ENCODE data around the gene CHMP3.

Gene CHMP3

GRCh38 chr2:86566158-86566820 is 3.0 kb upstream of the CHMP3 start:
- Histone ChIP-seq H3K36me3 (ENCODE audit: low read length) (no peaks in the 10 kb centered on the region), H4K20me1 (ENCODE audit: low read depth, low read length) (no peaks in the 10 kb centered on the region), H3K4me2 (ENCODE audit: low read depth, low read length, poor library complexity, severe bottlenecking) (no peak overlapping the region), H3K9ac (ENCODE audit: low read length) (no peak overlapping the region), H3K4me3 (ENCODE audit: insufficient read depth, low read length, poor library complexity, severe bottlenecking) (no peak overlapping the region), H3K27me3 (ENCODE audit: low read length) (no peaks in the 10 kb centered on the region), H2AFZ (ENCODE audit: low read depth, low read length, severe bottlenecking) (no peak overlapping the region), H3K27ac (ENCODE audit: low read depth, low read length) (no peak overlapping the region), H3F3A (ENCODE audit: insufficient read depth) (no peaks in the 10 kb centered on the region), H3K9me3 (ENCODE audit: insufficient read depth, low read length) (no peaks in the 10 kb centered on the region), H3K9me2 (replicated peaks; ENCODE audit: insufficient read depth, low read length) (no peaks in the 10 kb centered on the region), H3K79me2 (ENCODE audit: insufficient read depth, low read length) (peaks cover 14% of the 10 kb centered on the region)
- TF ChIP-seq CTCF (IDR thresholded peaks at IDR 0.05; ENCODE audit: insufficient read depth, low read length, poor library complexity, severe bottlenecking), result no peak
- no peak for TF ChIP-seq EZH2phosphoT487 (conservative IDR thresholded peaks at IDR 0.05; ENCODE audit: low read length)

GRCh38 chr2:86563650-86564061 is 413 bp upstream of the CHMP3 start:
- peaks cover 35% of the 10 kb centered on the region for H3K79me2 ChIP-seq (ENCODE audit: insufficient read depth, low read length)
- peak overlapping the region; percentile 88 for H3K4me2 ChIP-seq (ENCODE audit: low read depth, low read length, poor library complexity, severe bottlenecking)
- no peaks in the 10 kb centered on the region for H3K9me3 ChIP-seq (ENCODE audit: insufficient read depth, low read length)
- peak overlapping the region; percentile 93 for H3K4me3 ChIP-seq (ENCODE audit: insufficient read depth, low read length, poor library complexity, severe bottlenecking)
- no peaks in the 10 kb centered on the region for H3K27me3 ChIP-seq (ENCODE audit: low read length)
- H4K20me1 ChIP-seq (ENCODE audit: low read depth, low read length), result no peaks in the 10 kb centered on the region
- peak overlapping the region; percentile 78 for H2AFZ ChIP-seq (ENCODE audit: low read depth, low read length, severe bottlenecking)
- no peaks in the 10 kb centered on the region for H3F3A ChIP-seq (ENCODE audit: insufficient read depth)
- peak overlapping the region; percentile 95 for H3K9ac ChIP-seq (ENCODE audit: low read length)
- TF ChIP-seq CTCF (IDR thresholded peaks at IDR 0.05; ENCODE audit: insufficient read depth, low read length, poor library complexity, severe bottlenecking) (no peak), EZH2phosphoT487 (conservative IDR thresholded peaks at IDR 0.05; ENCODE audit: low read length) (no peak)
- peak overlapping the region; percentile 92; the same call in 1 of the 2 replicates for H3K27ac ChIP-seq (ENCODE audit: low read depth, low read length)
- no peaks in the 10 kb centered on the region for H3K36me3 ChIP-seq (ENCODE audit: low read length)
- no peaks in the 10 kb centered on the region for H3K9me2 ChIP-seq (replicated peaks; ENCODE audit: insufficient read depth, low read length)

- H3K9me2 ChIP-seq (replicated peaks; ENCODE audit: insufficient read depth, low read length), result no peaks in the 10 kb centered on the region
- H2AFZ ChIP-seq (ENCODE audit: low read depth, low read length, severe bottlenecking), result peak overlapping the region; percentile 78
- H3K9ac ChIP-seq (ENCODE audit: low read length), result peak overlapping the region; percentile 95
- no peak for TF ChIP-seq CTCF (IDR thresholded peaks at IDR 0.05; ENCODE audit: insufficient read depth, low read length, poor library complexity, severe bottlenecking)
- H3K27me3 ChIP-seq (ENCODE audit: low read length), result no peaks in the 10 kb centered on the region
- peak overlapping the region; percentile 93 for H3K4me3 ChIP-seq (ENCODE audit: insufficient read depth, low read length, poor library complexity, severe bottlenecking)
- H3K27ac ChIP-seq (ENCODE audit: low read depth, low read length), result peak overlapping the region; percentile 92
- peak overlapping the region; percentile 88 for H3K4me2 ChIP-seq (ENCODE audit: low read depth, low read length, poor library complexity, severe bottlenecking)
- H3F3A ChIP-seq (ENCODE audit: insufficient read depth), result no peaks in the 10 kb centered on the region
- no peaks in the 10 kb centered on the region for H4K20me1 ChIP-seq (ENCODE audit: low read depth, low read length)
- no peaks in the 10 kb centered on the region for H3K36me3 ChIP-seq (ENCODE audit: low read length)
- no peaks in the 10 kb centered on the region for H3K9me3 ChIP-seq (ENCODE audit: insufficient read depth, low read length)
- peaks cover 47% of the 10 kb centered on the region for H3K79me2 ChIP-seq (ENCODE audit: insufficient read depth, low read length)
Observed at GRCh38 chr2:86562485-86562921, 740 bp downstream of the CHMP3 start.

All from SU-DHL-6 (cell line).